Astrocyte (in vitro differentiated cells and primary cell): Measurements from ENCODE around the gene HTRA1. TPM values are rescaled to one million over a fixed set of nuclear protein-coding genes. Genes with fewer than 3 reads are reported as not detected.

Experiments used
- DNase-seq: peaks from one replicate; pipeline ENCODE4 v3.0.0-alpha.2; 2010; ENCODE audit warnings: low read depth
- FAIRE-seq: peaks from 2 replicates; lab custom pipeline; 2011; peaks lifted over from hg19 to GRCh38; lab: Jason Lieb, UNC
- H2AFZ ChIP-seq: 2 replicates; pipeline ENCODE4 v1.6.0; 2012; ENCODE audit warnings: low read depth, low read length, inconsistent platforms
- H3K27ac ChIP-seq: 2 replicates; pipeline ENCODE4 v1.5.1; 2011; ENCODE audit warnings: low read depth, low read length, inconsistent platforms
- H3K27me3 ChIP-seq: 2 replicates; pipeline ENCODE4 v1.6.0; 2011; ENCODE audit warnings: low read length, inconsistent platforms; ENCODE audit not compliant: insufficient read depth
- H3K36me3 ChIP-seq: 2 replicates; pipeline ENCODE4 v1.5.1; 2011; ENCODE audit warnings: low read length, inconsistent platforms; ENCODE audit not compliant: insufficient read depth
- H3K4me1 ChIP-seq: 2 replicates; pipeline ENCODE4 v1.5.1; 2011; ENCODE audit warnings: low read length, inconsistent platforms; ENCODE audit not compliant: insufficient read depth
- H3K4me2 ChIP-seq: 2 replicates; pipeline ENCODE4 v1.6.0; 2012; ENCODE audit warnings: low read length, inconsistent platforms
- H3K4me3 ChIP-seq: 2 replicates; pipeline ENCODE4 v1.5.1; 2011; ENCODE audit warnings: low read depth, mild to moderate bottlenecking, low read length, inconsistent platforms; ENCODE audit not compliant: insufficient read depth
- H3K79me2 ChIP-seq: 2 replicates; pipeline ENCODE4 v1.6.0; 2012; ENCODE audit warnings: mild to moderate bottlenecking, low read length, inconsistent platforms; ENCODE audit not compliant: insufficient read depth
- H3K9ac ChIP-seq: 2 replicates; pipeline ENCODE4 v1.6.0; 2012; ENCODE audit warnings: mild to moderate bottlenecking, low read length, inconsistent platforms
- H3K9me3 ChIP-seq: 2 replicates; pipeline ENCODE4 v1.5.1; 2012; ENCODE audit warnings: low read depth, mild to moderate bottlenecking, low read length, inconsistent platforms; ENCODE audit not compliant: insufficient read depth
- H4K20me1 ChIP-seq: 2 replicates; pipeline ENCODE4 v1.6.0; 2012; ENCODE audit warnings: low read length, inconsistent platforms; ENCODE audit not compliant: insufficient read depth
- H3K27ac Mint-ChIP-seq: one replicate; pipeline ENCODE4 v1.8.0; 2021; ENCODE audit warnings: mild to moderate bottlenecking, mixed read lengths; ENCODE audit not compliant: unreplicated experiment
- H3K27me3 Mint-ChIP-seq: one replicate; pipeline ENCODE4 v1.8.0; 2021; ENCODE audit warnings: low read depth, mixed read lengths; ENCODE audit not compliant: unreplicated experiment
- H3K36me3 Mint-ChIP-seq: one replicate; pipeline ENCODE4 v1.8.0; 2021; ENCODE audit warnings: low read depth, mixed read lengths; ENCODE audit not compliant: unreplicated experiment
- H3K4me1 Mint-ChIP-seq: one replicate; pipeline ENCODE4 v1.8.0; 2021; ENCODE audit warnings: low read depth, mixed read lengths; ENCODE audit not compliant: unreplicated experiment
- H3K4me3 Mint-ChIP-seq: one replicate; pipeline ENCODE4 v1.8.0; 2021; ENCODE audit warnings: mild to moderate bottlenecking, moderate library complexity, mixed read lengths; ENCODE audit not compliant: unreplicated experiment
- H3K9me3 Mint-ChIP-seq: one replicate; pipeline ENCODE4 v1.8.0; 2021; ENCODE audit warnings: mild to moderate bottlenecking, mixed read lengths; ENCODE audit not compliant: unreplicated experiment
- EZH2 ChIP-seq: IDR thresholded peaks from 2 replicates; pipeline ENCODE4 v1.6.1; 2012; ENCODE audit warnings: mild to moderate bottlenecking, low read length, inconsistent platforms; ENCODE audit not compliant: insufficient read depth
- total RNA-seq: library from RNA; stranded (reverse); gene quantifications from 2 replicates; pipeline ENCODE4 v1.2.1, GENCODE V29; 2021
- TF ChIP-seq, protein P1 (sequence below): IDR thresholded peaks from 2 replicates; pipeline ENCODE4 v1.5.1; 2011; ENCODE audit warnings: low read depth, mild to moderate bottlenecking, inconsistent platforms, low read length, moderate library complexity; ENCODE audit not compliant: insufficient read depth

Gene HTRA1
- total RNA-seq, 1 donor from 2014 or later = 34.9 TPM

DNA sequence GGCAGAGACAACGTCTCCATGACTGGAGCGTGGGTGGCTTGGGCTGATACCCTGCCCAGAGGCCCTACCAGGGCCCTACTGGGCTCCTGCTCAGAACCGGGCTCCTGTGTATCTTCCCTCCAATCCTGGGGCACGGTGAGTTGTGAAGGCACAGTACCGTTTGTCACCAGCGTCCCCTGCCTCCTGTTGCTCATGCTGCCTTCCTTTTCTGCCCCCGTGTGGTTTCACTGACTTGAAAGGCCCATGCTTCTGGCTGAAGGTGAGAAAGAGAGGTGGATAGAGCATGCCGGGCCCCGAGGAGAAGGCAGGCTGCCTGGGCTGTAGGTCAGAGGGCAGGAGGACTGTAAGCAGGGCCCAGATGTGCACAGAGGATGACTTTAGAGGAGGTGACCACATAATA lies 90.1 kb downstream of the HTRA1 start:
- H3K4me1 Mint-ChIP-seq = peaks cover 6% of the 10 kb centered on the region
- H2AFZ ChIP-seq = no peak overlapping the region
- DNase-seq = no peak

DNA sequence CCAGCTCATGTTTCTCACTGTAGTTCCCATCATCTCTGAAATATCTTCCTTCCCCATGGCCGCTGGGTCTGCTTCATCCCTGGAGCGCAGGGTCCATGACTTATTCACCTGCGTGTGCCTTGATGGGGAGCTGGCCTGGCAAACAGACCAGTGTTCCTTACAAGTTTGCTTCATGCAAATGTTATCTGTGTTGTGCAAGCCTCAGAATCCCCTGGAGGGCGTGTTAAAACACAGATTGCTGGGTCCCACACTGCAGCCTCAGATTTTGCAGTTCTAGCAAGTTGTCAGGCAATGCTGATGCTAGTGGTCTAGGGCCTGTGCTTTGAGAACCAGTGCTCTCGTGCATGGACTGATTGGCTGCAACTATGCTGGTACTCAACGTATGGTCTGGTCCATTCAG lies 92.0 kb downstream of the HTRA1 start:
- DNase-seq = no peak
- Mint-ChIP-seq H3K4me3 (no peak overlapping the region), H3K27me3 (peaks cover 30% of the 10 kb centered on the region), H3K27ac (no peak overlapping the region), H3K36me3 (no peaks in the 10 kb centered on the region), H3K9me3 (peaks cover 4% of the 10 kb centered on the region), H3K4me1 (peaks cover 2% of the 10 kb centered on the region)
- TF ChIP-seq EZH2 = no peak
- TF ChIP-seq, protein P1, sequence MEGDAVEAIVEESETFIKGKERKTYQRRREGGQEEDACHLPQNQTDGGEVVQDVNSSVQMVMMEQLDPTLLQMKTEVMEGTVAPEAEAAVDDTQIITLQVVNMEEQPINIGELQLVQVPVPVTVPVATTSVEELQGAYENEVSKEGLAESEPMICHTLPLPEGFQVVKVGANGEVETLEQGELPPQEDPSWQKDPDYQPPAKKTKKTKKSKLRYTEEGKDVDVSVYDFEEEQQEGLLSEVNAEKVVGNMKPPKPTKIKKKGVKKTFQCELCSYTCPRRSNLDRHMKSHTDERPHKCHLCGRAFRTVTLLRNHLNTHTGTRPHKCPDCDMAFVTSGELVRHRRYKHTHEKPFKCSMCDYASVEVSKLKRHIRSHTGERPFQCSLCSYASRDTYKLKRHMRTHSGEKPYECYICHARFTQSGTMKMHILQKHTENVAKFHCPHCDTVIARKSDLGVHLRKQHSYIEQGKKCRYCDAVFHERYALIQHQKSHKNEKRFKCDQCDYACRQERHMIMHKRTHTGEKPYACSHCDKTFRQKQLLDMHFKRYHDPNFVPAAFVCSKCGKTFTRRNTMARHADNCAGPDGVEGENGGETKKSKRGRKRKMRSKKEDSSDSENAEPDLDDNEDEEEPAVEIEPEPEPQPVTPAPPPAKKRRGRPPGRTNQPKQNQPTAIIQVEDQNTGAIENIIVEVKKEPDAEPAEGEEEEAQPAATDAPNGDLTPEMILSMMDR = no peak
- Histone ChIP-seq H3K9me3 (no peaks in the 10 kb centered on the region), H3K27me3 (no peaks in the 10 kb centered on the region), H3K36me3 (no peaks in the 10 kb centered on the region), H3K4me1 (no peaks in the 10 kb centered on the region), H3K27ac (no peak overlapping the region), H4K20me1 (no peaks in the 10 kb centered on the region), H3K4me3 (no peak overlapping the region), H3K79me2 (no peaks in the 10 kb centered on the region), H3K4me2 (no peak overlapping the region), H2AFZ (no peak overlapping the region), H3K9ac (no peak overlapping the region)
- FAIRE-seq = no peak

More for the DNA sequence above, 90.1 kb downstream of the HTRA1 start:
- H3K27ac ChIP-seq = no peak overlapping the region
- H3K9me3 ChIP-seq = no peaks in the 10 kb centered on the region
- no peak overlapping the region for H3K27ac Mint-ChIP-seq
- FAIRE-seq = no peak
- no peaks in the 10 kb centered on the region for H4K20me1 ChIP-seq
- TF ChIP-seq, protein P1 = no peak
- TF ChIP-seq EZH2 = no peak
- H3K27me3 Mint-ChIP-seq = peaks cover 34% of the 10 kb centered on the region
- H3K79me2 ChIP-seq = no peaks in the 10 kb centered on the region
- H3K36me3 ChIP-seq = no peaks in the 10 kb centered on the region
- H3K4me3 ChIP-seq = no peak overlapping the region
- peaks cover 2% of the 10 kb centered on the region for H3K9me3 Mint-ChIP-seq
- no peaks in the 10 kb centered on the region for H3K4me1 ChIP-seq
- no peak overlapping the region for H3K4me2 ChIP-seq
- no peaks in the 10 kb centered on the region for H3K27me3 ChIP-seq
- H3K9ac ChIP-seq = no peak overlapping the region
- no peak overlapping the region for H3K4me3 Mint-ChIP-seq
- no peaks in the 10 kb centered on the region for H3K36me3 Mint-ChIP-seq

DNA sequence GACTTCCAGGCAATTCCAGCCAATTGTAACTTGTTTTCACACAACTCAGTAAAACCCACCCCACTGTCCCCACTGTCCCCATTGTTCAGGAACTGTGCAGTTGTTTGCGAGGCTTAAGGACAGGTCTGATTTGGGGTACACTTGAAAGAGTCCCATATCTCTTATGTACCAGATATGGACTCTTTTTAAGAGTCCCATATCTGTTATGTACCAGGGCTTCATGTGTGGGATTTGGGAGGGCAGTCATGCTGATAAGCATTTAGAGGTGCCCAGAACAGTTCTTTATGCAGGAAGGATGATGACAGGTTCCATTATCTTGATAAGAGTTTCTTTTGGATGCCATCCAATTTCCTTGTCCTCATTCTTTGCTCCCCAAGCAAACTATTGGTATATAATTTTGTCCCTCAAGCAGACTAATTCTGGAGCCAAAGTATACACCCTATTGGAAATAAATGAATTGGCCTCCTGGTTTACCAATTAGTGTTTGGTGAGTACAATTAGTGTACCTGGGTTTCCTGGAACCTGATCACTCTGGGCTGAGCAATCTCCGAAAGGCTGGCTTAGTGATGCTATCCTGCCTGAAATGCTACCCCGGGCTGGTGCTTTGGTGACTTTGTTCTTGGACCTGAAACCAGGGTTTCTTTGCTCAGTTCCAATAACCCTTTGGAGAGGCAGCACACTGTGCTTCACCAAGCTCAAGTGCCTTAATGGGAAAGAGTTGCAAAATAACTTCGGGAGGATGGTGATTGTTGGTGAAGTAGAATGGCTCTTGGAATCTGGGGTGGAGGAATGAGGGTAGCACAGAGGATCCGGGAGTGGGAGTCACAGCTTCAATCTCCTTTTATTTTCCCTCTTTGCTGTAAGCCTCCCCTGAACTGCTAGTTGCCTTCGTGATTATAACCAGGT lies 93.0 kb downstream of the HTRA1 start:
- Mint-ChIP-seq H3K27me3 (peaks cover 35% of the 10 kb centered on the region), H3K27ac (no peak overlapping the region), H3K36me3 (peaks cover 3% of the 10 kb centered on the region), H3K4me3 (no peak overlapping the region), H3K9me3 (peaks cover 7% of the 10 kb centered on the region), H3K4me1 (peaks cover 5% of the 10 kb centered on the region)
- H3K36me3 ChIP-seq = no peaks in the 10 kb centered on the region
- no peaks in the 10 kb centered on the region for H3K4me1 ChIP-seq
- FAIRE-seq (no peak), DNase-seq (no peak)
- no peak overlapping the region for H3K4me2 ChIP-seq
- TF ChIP-seq, protein P1 = no peak
- TF ChIP-seq EZH2 = no peak
- no peaks in the 10 kb centered on the region for H3K9me3 ChIP-seq
- H3K27me3 ChIP-seq = peaks cover 3% of the 10 kb centered on the region
- no peaks in the 10 kb centered on the region for H3K79me2 ChIP-seq
- H3K9ac ChIP-seq = no peak overlapping the region
- H3K4me3 ChIP-seq = no peak overlapping the region
- no peak overlapping the region for H3K27ac ChIP-seq
- no peaks in the 10 kb centered on the region for H4K20me1 ChIP-seq
- H2AFZ ChIP-seq = no peak overlapping the region
